ENCODE results near the gene PARN. TPM values are rescaled to one million over a fixed set of nuclear protein-coding genes. Genes with fewer than 3 reads are reported as not detected.
A peak's percentile ranks its signal among the peaks of the same experiment; 100 is the strongest.

PARN gene
- total RNA-seq, 2 donors from 2014 or later = 24.1 to 99.9 TPM

- peaks cover 60% of the 10 kb centered on the region for H3K4me1 ChIP-seq
- H3K27ac ChIP-seq = peak overlapping the region in 3 of 4 donors; percentile 50 to 73 (median 69)
- intact Hi-C loops (cut with DNase I) = no loop called here
- no peaks in the 10 kb centered on the region for H3K9me3 ChIP-seq
- peak in 2 of 3 donors; percentile 33 to 35 for TF ChIP-seq POLR2A (IDR thresholded peaks at IDR 0.05)
- no peak for TF ChIP-seq CTCF (IDR thresholded peaks at IDR 0.05)
- no peaks in the 10 kb centered on the region for H3K36me3 ChIP-seq (replicated peaks in 1 of 2; ENCODE audit: insufficient read depth in 1 of 2, low read depth in 2 of 2)
- no peaks in the 10 kb centered on the region for H3K27me3 ChIP-seq
- H3K4me3 ChIP-seq = no peak overlapping the region
- ATAC-seq = peak; percentile 42
- 14 to 15% methylated on average over 7 of the region's 7 CpGs for WGBS, 2 donors
- peak; percentile 30 to 66 (median 46) for DNase-seq
Observed at GRCh38 chr16:14672403-14672971, 42.4 kb upstream of the PARN start.

GRCh38 chr16:14669776-14670175 lies 39.7 kb upstream of the PARN start:
- TF ChIP-seq POLR2A (IDR thresholded peaks at IDR 0.05) (peak in 1 of 3 donors; percentile 11), CTCF (IDR thresholded peaks at IDR 0.05) (peak in 6 of 7 experiments; percentile 7 to 61 (median 59))
- DNase-seq = peak; percentile 92 to 96 (median 95)
- H3K36me3 ChIP-seq (replicated peaks in 1 of 2; ENCODE audit: insufficient read depth in 1 of 2, low read depth in 2 of 2) = peaks cover 0 to 3% of the 10 kb centered on the region in 2 donors
- no peaks in the 10 kb centered on the region for H3K27me3 ChIP-seq
- 40 to 60% methylated on average over 2 to 4 of the region's 4 CpGs for WGBS, 2 donors
- no peak overlapping the region for H3K4me3 ChIP-seq
- peak overlapping the region; percentile 27 to 65 (median 54) for H3K27ac ChIP-seq
- no peaks in the 10 kb centered on the region for H3K9me3 ChIP-seq
- H3K4me1 ChIP-seq = peaks cover 64% of the 10 kb centered on the region
- intact Hi-C loops (cut with DNase I) = no loop called here
- peak; percentile 91 for ATAC-seq

GRCh38 chr16:14668556-14669223 lies 38.6 kb upstream of the PARN start:
- TF ChIP-seq CTCF (IDR thresholded peaks at IDR 0.05) (no peak), POLR2A (IDR thresholded peaks at IDR 0.05) (no peak)
- peaks cover 64% of the 10 kb centered on the region for H3K4me1 ChIP-seq
- no peak overlapping the region for H3K4me3 ChIP-seq
- peaks cover 0 to 5% of the 10 kb centered on the region in 2 donors for H3K36me3 ChIP-seq (replicated peaks in 1 of 2; ENCODE audit: insufficient read depth in 1 of 2, low read depth in 2 of 2)
- H3K27ac ChIP-seq = peak overlapping the region in 3 of 4 donors; percentile 33 to 62 (median 47)
- intact Hi-C loops (cut with DNase I) = no loop called here
- 46 to 54% methylated on average over 7 of the region's 7 CpGs for WGBS, 2 donors
- ATAC-seq = peak; percentile 62
- H3K9me3 ChIP-seq = no peaks in the 10 kb centered on the region
- peak in 3 of 4 donors; percentile 39 to 66 (median 49) for DNase-seq
- H3K27me3 ChIP-seq = no peaks in the 10 kb centered on the region

- no peaks in the 10 kb centered on the region for H3K27me3 ChIP-seq
- WGBS, 2 donors = 53 to 61% methylated on average over 13 to 16 of the region's 16 CpGs
- TF ChIP-seq CTCF (IDR thresholded peaks at IDR 0.05) = no peak
- TF ChIP-seq POLR2A (IDR thresholded peaks at IDR 0.05) = no peak
- H3K4me1 ChIP-seq = peaks cover 53% of the 10 kb centered on the region
- H3K36me3 ChIP-seq (replicated peaks in 1 of 2; ENCODE audit: insufficient read depth in 1 of 2, low read depth in 2 of 2) = peaks cover 5 to 9% of the 10 kb centered on the region in 2 donors
- no peak overlapping the region for H3K4me3 ChIP-seq
- H3K27ac ChIP-seq = peak overlapping the region in 3 of 4 donors; percentile 33 to 62 (median 47)
- ATAC-seq (no peak), DNase-seq (peak in 3 of 4 donors; percentile 17 to 38 (median 25))
- H3K9me3 ChIP-seq = no peaks in the 10 kb centered on the region
- intact Hi-C loops (cut with DNase I) = no loop called here
Observed at GRCh38 chr16:14667347-14668266, 37.5 kb upstream of the PARN start.

All from body of pancreas (tissue), 4 donors.